ENCODE measurements around the gene SMIM44.
"Not testable (repeated sequence)": the region's sequence is repeated elsewhere in the genome, so short reads cannot be mapped to it uniquely, and the experiment has no call there.

SMIM44 gene

DNA sequence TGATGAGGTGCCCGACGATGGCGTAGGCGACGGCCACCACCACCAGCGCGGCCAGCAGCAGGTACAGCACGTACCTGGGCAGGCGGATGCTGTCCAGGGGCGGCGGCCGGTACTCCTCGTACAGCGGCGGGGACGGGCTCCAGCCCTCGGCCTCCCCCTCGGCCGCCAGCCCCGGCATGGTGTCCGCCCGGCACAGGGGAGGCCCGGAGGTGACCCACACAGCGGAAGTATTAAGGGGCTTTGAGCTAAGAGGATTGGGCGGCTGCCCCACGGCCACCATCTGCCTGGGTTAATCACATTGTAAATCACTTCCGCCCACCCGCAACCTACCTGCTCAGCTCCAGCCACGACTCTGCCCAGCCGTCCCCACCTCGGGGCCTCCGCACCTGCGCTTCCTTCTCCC, at the start of gene SMIM44:
SMIM44 (minus strand) TSS at position 216 of the 403 bp plus-strand sequence; CDS start at position 178, 38 bp downstream.
- no peak within 1 kb of the TSS for H3K9ac ChIP-seq (ENCODE audit: low read depth, low read length)

DNA sequence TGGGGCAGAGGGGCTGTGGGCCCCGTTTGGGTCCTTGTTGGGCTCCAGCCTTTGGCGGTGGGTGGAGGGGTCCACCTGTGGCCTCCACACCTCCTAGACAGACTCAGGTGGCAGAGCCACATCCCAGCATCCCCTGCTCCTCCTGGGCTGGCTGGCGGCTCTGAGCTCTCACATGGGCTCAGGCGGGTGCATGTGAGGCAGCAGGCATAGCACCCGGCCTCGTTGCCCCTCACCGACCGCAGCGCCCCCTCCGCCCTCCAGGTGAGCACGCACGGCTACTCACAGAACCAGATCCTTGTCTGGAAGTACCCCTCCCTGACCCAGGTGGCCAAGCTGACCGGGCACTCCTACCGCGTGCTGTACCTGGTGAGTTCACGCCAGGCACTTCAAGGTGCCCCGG, 49.8 kb upstream of the SMIM44 start:
- no peaks in the 10 kb centered on the region for H3K9me3 ChIP-seq (ENCODE audit: control insufficient read depth, insufficient read depth, low read length)
- no peaks in the 10 kb centered on the region for H3K4me1 ChIP-seq (ENCODE audit: insufficient read depth, low read length)
- no peaks in the 10 kb centered on the region for H3K36me3 ChIP-seq (ENCODE audit: insufficient read depth, low read length)
- no peak overlapping the region for H3K9ac ChIP-seq (ENCODE audit: low read depth, low read length)

More for the DNA sequence above, at the start of gene SMIM44:
- no peaks in the 10 kb centered on the region; the same call in 1 of the 2 replicates for H3K36me3 ChIP-seq (ENCODE audit: insufficient read depth, low read length)
- no peaks in the 10 kb centered on the region for H3K9me3 ChIP-seq (ENCODE audit: control insufficient read depth, insufficient read depth, low read length)
- peaks cover 9% of the 10 kb centered on the region; the same call in 1 of the 2 replicates for H3K4me1 ChIP-seq (ENCODE audit: insufficient read depth, low read length)

DNA sequence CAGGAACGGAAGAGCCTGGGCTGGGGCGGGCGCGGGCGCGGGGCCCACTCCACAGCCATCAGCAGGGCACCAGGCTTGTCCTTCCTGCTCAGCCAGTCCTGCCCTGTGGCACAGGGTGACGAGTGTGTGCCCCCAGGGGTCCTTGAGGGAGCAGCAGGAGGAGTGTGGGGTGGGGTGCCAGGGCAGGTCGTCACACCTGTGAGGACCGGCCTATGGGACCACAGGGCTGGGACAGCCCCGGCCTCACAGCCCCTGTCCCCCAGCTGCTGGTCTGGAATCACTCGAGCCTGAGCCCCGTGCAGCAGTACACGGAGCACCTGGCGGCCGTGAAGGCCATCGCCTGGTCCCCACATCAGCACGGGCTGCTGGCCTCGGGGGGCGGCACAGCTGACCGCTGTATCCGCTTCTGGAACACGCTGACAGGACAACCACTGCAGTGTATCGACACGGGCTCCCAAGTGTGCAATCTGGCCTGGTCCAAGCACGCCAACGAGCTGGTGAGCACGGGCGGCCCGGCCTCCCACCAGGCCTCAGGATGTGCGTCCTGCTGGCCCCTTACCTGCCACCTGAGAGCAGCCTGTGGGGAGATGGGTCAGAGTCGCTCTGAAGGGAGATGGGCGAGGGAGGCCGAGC, 49.0 kb upstream of the SMIM44 start:
- H3K4me1 ChIP-seq (ENCODE audit: insufficient read depth, low read length) = no peaks in the 10 kb centered on the region
- no peak overlapping the region for H3K9ac ChIP-seq (ENCODE audit: low read depth, low read length)
- no peaks in the 10 kb centered on the region for H3K9me3 ChIP-seq (ENCODE audit: control insufficient read depth, insufficient read depth, low read length)
- peaks cover under 1% of the 10 kb centered on the region; the same call in 1 of the 2 replicates for H3K36me3 ChIP-seq (ENCODE audit: insufficient read depth, low read length)

DNA sequence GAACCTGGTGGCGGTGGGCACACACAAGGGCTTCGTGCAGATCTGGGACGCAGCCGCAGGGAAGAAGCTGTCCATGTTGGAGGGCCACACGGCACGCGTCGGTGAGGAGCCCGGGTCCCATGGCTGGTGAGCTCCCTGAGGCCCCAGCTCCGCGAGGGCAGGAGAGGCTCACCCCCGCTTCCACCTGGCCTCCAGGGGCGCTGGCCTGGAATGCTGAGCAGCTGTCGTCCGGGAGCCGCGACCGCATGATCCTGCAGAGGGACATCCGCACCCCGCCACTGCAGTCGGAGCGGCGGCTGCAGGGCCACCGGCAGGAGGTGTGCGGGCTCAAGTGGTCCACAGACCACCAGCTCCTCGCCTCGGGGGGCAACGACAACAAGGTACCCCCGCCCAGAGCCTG, 48.5 kb upstream of the SMIM44 start:
- H3K9ac ChIP-seq (ENCODE audit: low read depth, low read length) = no peak overlapping the region
- no peaks in the 10 kb centered on the region for H3K9me3 ChIP-seq (ENCODE audit: control insufficient read depth, insufficient read depth, low read length)
- no peaks in the 10 kb centered on the region for H3K4me1 ChIP-seq (ENCODE audit: insufficient read depth, low read length)
- peaks cover 4% of the 10 kb centered on the region; the same call in 1 of the 2 replicates for H3K36me3 ChIP-seq (ENCODE audit: insufficient read depth, low read length)

DNA sequence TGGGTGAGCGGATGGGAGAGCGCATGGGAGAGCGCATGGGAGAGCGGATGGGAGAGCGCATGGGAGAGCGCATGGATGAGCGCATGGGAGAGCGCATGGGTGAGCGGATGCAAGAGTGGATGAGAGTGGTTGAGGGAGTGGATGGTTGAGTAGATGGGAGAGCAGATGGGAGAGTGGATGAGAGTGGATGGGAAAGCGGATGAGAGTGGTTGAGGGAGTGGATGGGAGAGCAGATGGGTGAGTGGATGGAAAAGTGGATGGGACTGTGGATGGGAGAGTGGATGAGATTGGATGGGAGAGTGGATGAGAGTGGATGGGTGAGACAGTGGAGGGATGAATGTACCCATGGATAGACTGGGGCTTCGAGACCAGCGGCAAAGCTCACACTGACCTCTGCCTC, 47.1 kb upstream of the SMIM44 start:
- peaks cover 4% of the 10 kb centered on the region; the same call in 1 of the 2 replicates for H3K36me3 ChIP-seq (ENCODE audit: insufficient read depth, low read length)
- H3K4me1 ChIP-seq (ENCODE audit: insufficient read depth, low read length) = no peaks in the 10 kb centered on the region
- no peaks in the 10 kb centered on the region for H3K9me3 ChIP-seq (ENCODE audit: control insufficient read depth, insufficient read depth, low read length)
- H3K9ac ChIP-seq (ENCODE audit: low read depth, low read length) = no peak overlapping the region

DNA sequence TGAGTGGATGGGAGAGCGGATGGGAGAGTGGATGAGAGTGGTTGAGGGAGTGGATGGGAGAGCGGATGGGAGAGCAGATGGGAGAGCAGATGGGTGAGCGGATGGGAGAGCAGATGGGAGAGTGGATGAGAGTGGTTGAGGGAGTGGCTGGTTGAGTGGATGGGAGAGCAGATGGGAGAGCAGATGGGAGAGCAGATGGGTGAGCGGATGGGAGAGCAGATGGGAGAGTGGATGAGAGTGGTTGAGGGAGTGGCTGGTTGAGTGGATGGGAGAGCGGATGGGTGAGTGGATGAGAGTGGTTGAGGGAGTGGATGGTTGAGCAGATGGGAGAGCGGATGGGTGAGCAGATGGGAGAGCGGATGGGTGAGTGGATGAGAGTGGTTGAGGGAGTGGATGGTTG, 46.1 kb upstream of the SMIM44 start:
- not testable (repeated sequence) for H3K9me3 ChIP-seq (ENCODE audit: control insufficient read depth, insufficient read depth, low read length); H3K4me1 ChIP-seq (ENCODE audit: insufficient read depth, low read length); H3K36me3 ChIP-seq (ENCODE audit: insufficient read depth, low read length); H3K9ac ChIP-seq (ENCODE audit: low read depth, low read length)

DNA sequence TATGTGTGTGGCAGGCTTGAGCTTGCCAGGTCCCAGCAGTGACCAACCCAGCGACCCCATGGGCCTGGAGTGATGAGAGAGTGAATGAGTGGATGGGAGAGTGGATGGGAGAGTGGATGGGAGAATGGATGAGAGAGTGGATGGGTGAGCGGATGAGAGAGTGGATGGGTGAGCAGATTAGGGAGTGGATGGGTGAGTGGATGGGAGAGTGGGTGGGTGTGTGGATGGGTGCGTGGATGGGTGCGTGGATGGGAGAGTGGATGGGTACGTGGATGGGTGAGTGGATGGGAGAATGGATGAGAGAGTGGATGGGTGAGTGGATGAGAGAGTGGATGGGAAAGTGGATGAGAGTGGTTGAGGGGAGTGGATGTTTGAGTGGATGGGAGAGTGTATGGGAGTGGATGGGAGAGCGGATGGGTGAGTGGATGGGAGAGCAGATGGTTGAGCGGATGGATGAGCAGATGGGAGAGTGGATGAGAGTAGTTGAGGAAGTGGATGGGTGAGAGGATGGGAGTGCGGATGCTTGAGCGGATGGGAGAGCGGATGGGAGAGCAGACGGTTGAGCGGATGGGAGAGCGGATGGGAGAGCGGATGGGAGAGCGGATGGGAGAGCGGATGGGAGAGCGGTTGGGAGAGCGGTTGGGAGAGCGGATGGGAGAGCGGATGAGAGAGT, 45.4 kb upstream of the SMIM44 start:
- Histone ChIP-seq H3K36me3 (ENCODE audit: insufficient read depth, low read length) (peaks cover 4% of the 10 kb centered on the region; the same call in 1 of the 2 replicates), H3K9me3 (ENCODE audit: control insufficient read depth, insufficient read depth, low read length) (no peaks in the 10 kb centered on the region), H3K9ac (ENCODE audit: low read depth, low read length) (no peak overlapping the region), H3K4me1 (ENCODE audit: insufficient read depth, low read length) (no peaks in the 10 kb centered on the region)

DNA sequence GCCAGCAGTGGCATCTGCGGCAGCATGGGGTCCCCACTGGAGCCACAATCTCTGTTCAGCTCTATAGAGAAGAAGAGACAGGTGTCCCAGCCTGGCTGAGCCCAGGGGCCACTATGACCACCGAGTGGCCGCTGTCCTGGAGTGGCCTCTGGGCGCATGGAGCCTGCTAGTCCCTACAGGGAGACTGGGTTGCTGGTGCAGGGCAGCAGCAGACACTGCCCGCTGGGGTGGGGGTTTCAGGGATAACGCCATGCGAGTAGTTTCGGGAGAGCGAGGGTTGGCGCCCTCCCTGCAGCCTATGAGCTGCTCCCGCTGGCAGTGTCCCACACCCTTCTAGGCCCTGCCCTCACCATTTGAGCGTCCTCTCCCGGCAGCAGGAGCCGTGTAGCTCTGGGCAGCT, 44.8 kb upstream of the SMIM44 start:
- H3K4me1 ChIP-seq (ENCODE audit: insufficient read depth, low read length) = no peaks in the 10 kb centered on the region
- H3K9me3 ChIP-seq (ENCODE audit: control insufficient read depth, insufficient read depth, low read length) = no peaks in the 10 kb centered on the region
- peaks cover 4% of the 10 kb centered on the region; the same call in 1 of the 2 replicates for H3K36me3 ChIP-seq (ENCODE audit: insufficient read depth, low read length)
- H3K9ac ChIP-seq (ENCODE audit: low read depth, low read length) = no peak overlapping the region

DNA sequence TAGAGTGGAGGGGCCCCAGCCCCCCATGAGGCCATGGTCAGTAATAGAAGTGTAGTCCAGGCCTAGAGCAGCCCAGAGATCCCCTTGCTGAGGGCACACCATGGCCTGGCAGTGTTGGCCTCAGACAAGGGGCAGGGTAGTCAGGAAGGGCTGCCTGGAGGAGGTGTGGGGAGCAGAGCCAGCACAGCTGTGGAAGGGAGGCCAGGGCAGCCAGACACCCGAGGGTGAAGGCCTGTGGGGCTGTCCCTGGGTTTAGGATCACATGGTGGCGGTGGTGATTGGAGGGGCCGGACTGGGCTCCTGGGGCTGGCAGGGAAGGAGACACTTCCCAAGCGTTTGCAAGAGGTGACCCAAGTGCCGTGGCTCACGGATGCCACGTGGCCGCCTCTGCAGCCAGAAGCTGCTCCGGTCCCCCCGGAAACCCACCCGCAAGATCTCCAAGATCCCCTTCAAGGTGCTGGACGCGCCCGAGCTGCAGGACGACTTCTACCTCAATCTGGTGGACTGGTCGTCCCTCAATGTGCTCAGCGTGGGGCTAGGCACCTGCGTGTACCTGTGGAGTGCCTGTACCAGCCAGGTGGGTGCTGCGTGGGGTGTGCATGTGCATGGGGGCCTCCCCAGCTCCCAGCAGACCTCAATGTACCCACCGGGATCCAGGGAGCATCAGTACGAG, 44.1 kb upstream of the SMIM44 start:
- Histone ChIP-seq H3K4me1 (ENCODE audit: insufficient read depth, low read length) (no peaks in the 10 kb centered on the region), H3K36me3 (ENCODE audit: insufficient read depth, low read length) (peaks cover 4% of the 10 kb centered on the region; the same call in 1 of the 2 replicates), H3K9ac (ENCODE audit: low read depth, low read length) (no peak overlapping the region), H3K9me3 (ENCODE audit: control insufficient read depth, insufficient read depth, low read length) (no peaks in the 10 kb centered on the region)

DNA sequence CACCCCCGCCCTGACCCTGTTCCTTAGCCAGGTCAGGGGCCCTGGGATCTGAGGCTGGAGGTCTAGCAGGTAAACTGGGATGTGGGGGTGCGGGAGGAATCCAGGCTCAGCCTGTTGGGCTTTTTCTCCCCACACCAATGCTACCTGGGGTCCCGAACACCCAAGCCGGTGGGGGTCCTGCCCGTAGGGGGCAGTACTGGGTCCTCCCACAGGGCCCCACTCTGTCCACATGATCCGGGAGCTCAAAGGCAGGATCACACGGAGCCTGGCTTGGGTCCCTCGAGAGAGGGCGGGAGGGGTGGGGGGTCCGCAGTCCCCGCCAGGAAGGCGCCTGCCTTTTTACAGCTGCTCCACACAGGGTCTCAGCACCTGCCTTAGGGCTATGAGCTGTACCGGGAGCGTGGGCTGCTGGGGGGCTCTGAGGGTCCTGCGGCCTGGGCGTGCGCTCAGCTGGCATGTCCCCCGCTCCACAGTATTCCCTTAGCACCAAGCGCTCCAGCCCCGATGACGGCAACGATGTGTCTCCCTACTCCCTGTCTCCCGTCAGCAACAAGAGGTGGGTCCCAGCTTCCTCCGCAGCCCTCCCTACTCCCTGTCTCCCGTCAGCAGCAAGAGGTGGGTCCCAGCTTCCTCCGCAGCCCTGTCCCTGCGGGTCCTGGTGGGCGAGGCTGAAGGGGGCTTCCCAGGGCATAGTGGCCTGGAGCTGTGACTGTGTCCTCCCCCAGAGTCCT, 43.4 kb upstream of the SMIM44 start:
- H3K9ac ChIP-seq (ENCODE audit: low read depth, low read length) = no peak overlapping the region
- H3K36me3 ChIP-seq (ENCODE audit: insufficient read depth, low read length) = peaks cover 4% of the 10 kb centered on the region; the same call in 1 of the 2 replicates
- H3K9me3 ChIP-seq (ENCODE audit: control insufficient read depth, insufficient read depth, low read length) = no peaks in the 10 kb centered on the region
- no peaks in the 10 kb centered on the region for H3K4me1 ChIP-seq (ENCODE audit: insufficient read depth, low read length)

DNA sequence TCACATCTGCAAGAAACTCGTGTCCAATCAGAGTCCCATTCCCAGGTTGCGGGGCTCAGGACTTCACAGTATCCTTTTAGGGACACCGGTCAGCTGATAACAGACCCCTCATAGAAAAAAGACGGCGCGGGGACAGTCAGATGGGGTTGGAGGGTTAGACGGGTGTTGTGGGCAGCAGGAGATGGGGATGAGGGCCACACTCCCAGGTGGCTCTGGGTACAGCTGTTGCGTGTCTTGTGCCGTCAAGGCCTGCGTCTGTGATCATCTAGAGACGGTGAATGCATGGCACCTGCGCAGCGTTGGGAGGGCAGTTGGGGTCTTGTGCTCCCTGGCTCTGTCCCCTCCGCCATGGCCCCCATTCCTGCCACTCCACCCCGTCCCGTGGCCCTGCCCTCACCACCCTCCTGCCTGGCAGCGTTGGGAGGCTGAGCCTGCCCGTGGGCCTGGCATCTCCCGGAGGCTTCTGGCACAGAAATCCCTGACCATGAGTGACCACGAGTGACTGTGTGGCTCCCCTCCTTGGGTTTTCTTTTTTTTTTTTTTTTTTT, 41.7 kb upstream of the SMIM44 start:
- Histone ChIP-seq H3K4me1 (ENCODE audit: insufficient read depth, low read length) (peaks cover 7% of the 10 kb centered on the region; the same call in 1 of the 2 replicates), H3K9me3 (ENCODE audit: control insufficient read depth, insufficient read depth, low read length) (no peaks in the 10 kb centered on the region), H3K36me3 (ENCODE audit: insufficient read depth, low read length) (peaks cover 4% of the 10 kb centered on the region; the same call in 1 of the 2 replicates), H3K9ac (ENCODE audit: low read depth, low read length) (no peak overlapping the region)

DNA sequence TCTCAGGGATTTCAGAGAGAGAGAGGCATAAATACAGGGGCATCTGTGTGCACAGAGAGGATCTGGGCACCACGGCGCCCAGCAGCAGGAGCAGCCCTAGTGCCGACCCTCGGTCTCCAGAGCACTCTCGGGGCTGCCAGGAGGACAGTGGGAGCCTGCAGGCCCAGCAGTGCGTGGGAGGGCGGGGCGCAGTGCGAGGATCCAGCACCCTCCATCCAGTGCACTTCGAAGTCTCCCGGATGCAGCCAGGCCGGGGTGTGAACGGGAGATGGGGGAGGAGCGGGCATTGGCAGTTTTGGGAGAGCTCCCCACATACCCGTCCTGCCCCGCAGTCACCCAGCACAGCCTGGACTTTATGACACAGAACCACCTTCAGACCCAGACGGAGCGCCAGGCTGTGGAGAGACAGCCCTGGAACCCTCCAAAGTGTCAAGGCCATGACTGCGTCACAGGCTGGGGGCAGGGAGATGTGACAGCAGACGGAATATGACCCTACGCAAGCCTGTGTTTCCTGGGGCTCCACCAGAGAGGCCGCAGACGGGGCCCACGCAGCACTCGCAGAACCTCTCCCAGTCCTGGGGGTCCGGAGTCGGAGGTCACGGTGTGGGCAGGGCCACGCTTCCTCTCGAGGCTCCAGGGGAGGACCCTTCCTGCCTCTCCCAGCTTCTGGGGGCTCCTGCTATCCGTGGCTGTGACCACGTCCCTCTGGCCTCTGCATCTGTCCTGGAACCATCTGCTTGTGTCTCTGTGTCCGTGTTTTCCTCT, 41.0 kb upstream of the SMIM44 start:
- peaks cover 4% of the 10 kb centered on the region; the same call in 1 of the 2 replicates for H3K36me3 ChIP-seq (ENCODE audit: insufficient read depth, low read length)
- peaks cover 9% of the 10 kb centered on the region; the same call in 1 of the 2 replicates for H3K4me1 ChIP-seq (ENCODE audit: insufficient read depth, low read length)
- H3K9me3 ChIP-seq (ENCODE audit: control insufficient read depth, insufficient read depth, low read length) = no peaks in the 10 kb centered on the region
- no peak overlapping the region for H3K9ac ChIP-seq (ENCODE audit: low read depth, low read length)

DNA sequence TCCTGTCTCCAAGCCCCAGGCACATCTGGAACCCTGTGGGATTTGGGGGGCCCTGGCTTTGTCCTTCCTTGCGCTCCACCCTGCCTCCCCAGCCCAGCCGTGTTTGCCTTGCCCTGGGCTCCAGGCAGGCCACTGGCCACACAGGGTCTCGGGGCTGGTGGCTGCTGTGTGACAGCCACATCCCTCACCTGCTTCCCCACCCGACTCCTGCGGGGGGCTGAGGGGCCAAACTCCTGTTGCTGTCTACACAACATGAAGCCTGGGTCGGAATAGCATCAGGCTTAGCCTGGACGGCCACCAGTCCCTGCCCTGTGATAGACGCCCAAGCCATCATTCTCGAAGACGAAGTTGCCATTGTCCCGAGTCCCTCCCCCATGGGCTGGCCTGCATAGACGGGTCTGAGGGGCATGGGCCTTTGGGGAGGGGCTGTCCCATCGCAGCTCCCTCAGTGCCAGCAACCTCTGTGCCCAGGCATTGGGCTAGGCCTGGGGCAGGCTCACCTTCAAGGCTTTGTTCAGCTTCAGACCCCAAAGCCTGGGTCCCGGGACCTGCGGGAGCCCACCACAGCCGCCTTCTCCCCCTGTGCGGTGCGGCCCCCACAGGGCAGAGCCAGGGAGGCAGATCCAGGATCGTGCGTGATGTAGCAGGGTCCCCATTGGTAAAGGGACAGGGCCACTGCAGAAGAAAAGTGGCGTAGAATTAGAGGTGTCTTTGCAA, 40.3 kb upstream of the SMIM44 start:
- H3K36me3 ChIP-seq (ENCODE audit: insufficient read depth, low read length) = peaks cover 4% of the 10 kb centered on the region; the same call in 1 of the 2 replicates
- no peak overlapping the region for H3K9ac ChIP-seq (ENCODE audit: low read depth, low read length)
- H3K4me1 ChIP-seq (ENCODE audit: insufficient read depth, low read length) = peaks cover 16% of the 10 kb centered on the region
- H3K9me3 ChIP-seq (ENCODE audit: control insufficient read depth, insufficient read depth, low read length) = no peaks in the 10 kb centered on the region
